Measurements from ENCODE around the gene RPL13A. TPM values are rescaled to one million over a fixed set of nuclear protein-coding genes. Genes with fewer than 3 reads are reported as not detected.

Gene RPL13A
- polyA plus RNA-seq, 1 of the 3 experiments (the other 2 are of a cell fraction), result 2,748 TPM

DNA sequence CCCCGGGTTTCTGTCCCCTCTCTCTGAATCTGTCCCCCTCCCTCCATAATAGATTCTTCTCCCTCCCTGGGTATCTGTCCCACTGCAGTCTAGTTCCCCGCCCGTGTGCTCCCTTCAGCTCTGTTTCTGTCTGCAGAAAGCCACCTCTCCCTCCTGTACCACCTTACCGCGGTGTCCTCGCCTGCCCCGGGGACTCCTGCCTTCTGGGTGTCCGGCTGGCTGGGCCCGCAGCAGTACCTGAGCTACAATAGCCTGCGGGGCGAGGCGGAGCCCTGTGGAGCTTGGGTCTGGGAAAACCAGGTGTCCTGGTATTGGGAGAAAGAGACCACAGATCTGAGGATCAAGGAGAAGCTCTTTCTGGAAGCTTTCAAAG lies 26.3 kb downstream of the RPL13A start:
- DNase-seq, result peak; percentile 42
- CTCF ChIA-PET, result interaction anchor here (0.6 to 2.2 kb wide), 8 partner anchors 10 to 56 kb away, joined by 3 to 11 read pairs (median 4); partner anchors contain the start of gene RCN3
- H3K9ac ChIP-seq, result peak overlapping the region; percentile 78
- no peaks in the 10 kb centered on the region for H3F3A ChIP-seq (replicated peaks; ENCODE audit: insufficient read depth)
- H3K9me2 ChIP-seq, result no peaks in the 10 kb centered on the region
- H3K4me3 ChIP-seq (ENCODE audit: low read depth in 2 of 2, low read length in 1 of 2), result peak overlapping the region; percentile 60 to 78
- no peaks in the 10 kb centered on the region for H3K79me2 ChIP-seq (ENCODE audit: insufficient read depth)
- H3K27ac ChIP-seq (ENCODE audit: low read depth in 2 of 2, low read length in 1 of 2), result no peak overlapping the region
- peak overlapping the region; percentile 99 for H3K4me2 ChIP-seq
- H3K4me1 ChIP-seq (ENCODE audit: control insufficient read depth in 1 of 2, insufficient read depth in 2 of 2, low read depth in 1 of 2, low read length in 1 of 2), result peaks cover 0 to 9% of the 10 kb centered on the region in 2 experiments; a peak in 1 of 4 replicates
- H2AFZ ChIP-seq (ENCODE audit: low read depth), result peak overlapping the region; percentile 92; the same call in 1 of the 2 replicates
- no peaks in the 10 kb centered on the region for H3K9me3 ChIP-seq
- TF ChIP-seq JUND (IDR thresholded peaks at IDR 0.05), result no peak
- TF ChIP-seq EZH2phosphoT487 (IDR thresholded peaks at IDR 0.05; ENCODE audit: borderline replicate concordance, low read depth), result no peak
- TF ChIP-seq, protein P1, sequence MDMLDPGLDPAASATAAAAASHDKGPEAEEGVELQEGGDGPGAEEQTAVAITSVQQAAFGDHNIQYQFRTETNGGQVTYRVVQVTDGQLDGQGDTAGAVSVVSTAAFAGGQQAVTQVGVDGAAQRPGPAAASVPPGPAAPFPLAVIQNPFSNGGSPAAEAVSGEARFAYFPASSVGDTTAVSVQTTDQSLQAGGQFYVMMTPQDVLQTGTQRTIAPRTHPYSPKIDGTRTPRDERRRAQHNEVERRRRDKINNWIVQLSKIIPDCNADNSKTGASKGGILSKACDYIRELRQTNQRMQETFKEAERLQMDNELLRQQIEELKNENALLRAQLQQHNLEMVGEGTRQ (IDR thresholded peaks at IDR 0.05; ENCODE audit: borderline replicate concordance, low read depth, low read length), result no peak
- TF ChIP-seq SMC3 (IDR thresholded peaks at IDR 0.05; ENCODE audit: low read depth, low read length), result no peak
- no peak for TF ChIP-seq FOXJ3 (CRISPR knock-in tag; IDR thresholded peaks at IDR 0.05)
- TF ChIP-seq RCOR1 (IDR thresholded peaks at IDR 0.05; ENCODE audit: low read length), result no peak
- no peak for TF ChIP-seq MEF2A (IDR thresholded peaks at IDR 0.05; ENCODE audit: borderline replicate concordance, low read depth)
- H4K20me1 ChIP-seq (ENCODE audit: insufficient read depth), result no peaks in the 10 kb centered on the region
- no peaks in the 10 kb centered on the region for H3K27me3 ChIP-seq (ENCODE audit: insufficient read depth)
- H3K36me3 ChIP-seq (replicated peaks in 1 of 2; ENCODE audit: control insufficient read depth in 1 of 2, insufficient read depth in 2 of 2, low read length in 1 of 2), result no peaks in the 10 kb centered on the region
- 57% methylated on average over 12 of the region's 12 CpGs for WGBS (ENCODE audit: low lambda C conversion rate)
- POLR2A ChIA-PET, result interaction anchor here (1.5 kb wide), 1 partner anchor 18 kb away, joined by 6 read pairs; the partner anchor contains the start of gene RPS11

DNA sequence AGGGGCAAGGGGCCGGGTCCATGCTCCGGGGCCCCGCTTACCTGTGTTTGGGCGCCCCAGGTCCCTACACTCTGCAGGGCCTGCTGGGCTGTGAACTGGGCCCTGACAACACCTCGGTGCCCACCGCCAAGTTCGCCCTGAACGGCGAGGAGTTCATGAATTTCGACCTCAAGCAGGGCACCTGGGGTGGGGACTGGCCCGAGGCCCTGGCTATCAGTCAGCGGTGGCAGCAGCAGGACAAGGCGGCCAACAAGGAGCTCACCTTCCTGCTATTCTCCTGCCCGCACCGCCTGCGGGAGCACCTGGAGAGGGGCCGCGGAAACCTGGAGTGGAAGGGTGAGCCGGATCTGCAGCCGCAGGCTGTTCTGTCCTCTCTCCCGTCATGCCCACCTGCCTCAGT lies 26.7 kb downstream of the RPL13A start:
- Histone ChIP-seq H3K9me2 (no peaks in the 10 kb centered on the region), H3K9me3 (no peaks in the 10 kb centered on the region), H3F3A (replicated peaks; ENCODE audit: insufficient read depth) (no peaks in the 10 kb centered on the region), H2AFZ (ENCODE audit: low read depth) (no peak overlapping the region), H3K27ac (ENCODE audit: low read depth in 2 of 2, low read length in 1 of 2) (no peak overlapping the region), H3K27me3 (ENCODE audit: insufficient read depth) (no peaks in the 10 kb centered on the region), H3K4me3 (ENCODE audit: low read depth in 2 of 2, low read length in 1 of 2) (peak overlapping the region in 1 of 2 experiments; percentile 78; a peak in 1 of 4 replicates), H3K79me2 (ENCODE audit: insufficient read depth) (no peaks in the 10 kb centered on the region), H3K4me2 (peak overlapping the region; percentile 99), H3K9ac (no peak overlapping the region), H3K36me3 (replicated peaks in 1 of 2; ENCODE audit: control insufficient read depth in 1 of 2, insufficient read depth in 2 of 2, low read length in 1 of 2) (no peaks in the 10 kb centered on the region), H4K20me1 (ENCODE audit: insufficient read depth) (no peaks in the 10 kb centered on the region), H3K4me1 (ENCODE audit: control insufficient read depth in 1 of 2, insufficient read depth in 2 of 2, low read depth in 1 of 2, low read length in 1 of 2) (peaks cover 0 to 9% of the 10 kb centered on the region in 2 experiments; a peak in 1 of 4 replicates)
- no peak for TF ChIP-seq FOXM1 (IDR thresholded peaks at IDR 0.05; ENCODE audit: low read depth)
- no peak for TF ChIP-seq FOSL2 (IDR thresholded peaks at IDR 0.05; ENCODE audit: borderline replicate concordance, low read depth)
- no peak for TF ChIP-seq POLR2AphosphoS5 (IDR thresholded peaks at IDR 0.05; ENCODE audit: low read depth, low read length)
- no peak for TF ChIP-seq ELF1 (IDR thresholded peaks at IDR 0.05)
- TF ChIP-seq MXI1 (IDR thresholded peaks at IDR 0.05; ENCODE audit: low read depth, low read length), result no peak
- no peak for TF ChIP-seq NRF1 (IDR thresholded peaks at IDR 0.05; ENCODE audit: low read depth, low read length)
- no peak for TF ChIP-seq FOXJ3 (CRISPR knock-in tag; IDR thresholded peaks at IDR 0.05)
- no peak for TF ChIP-seq TAF1 (IDR thresholded peaks at IDR 0.05; ENCODE audit: borderline replicate concordance, low read depth, low read length)
- TF ChIP-seq SMC3 (IDR thresholded peaks at IDR 0.05; ENCODE audit: low read depth, low read length), result no peak
- no peak for TF ChIP-seq NFIC (IDR thresholded peaks at IDR 0.05; ENCODE audit: borderline replicate concordance)
- ChIA-PET CTCF (interaction anchor here (0.6 to 2.2 kb wide), 8 partner anchors 11 to 56 kb away, joined by 3 to 11 read pairs (median 4); partner anchors contain the start of gene RCN3), POLR2A (interaction anchor here (1.5 kb wide), 1 partner anchor 18 kb away, joined by 6 read pairs; the partner anchor contains the start of gene RPS11)
- 97% methylated on average over 5 of the region's 21 CpGs for WGBS (ENCODE audit: low lambda C conversion rate)
- DNase-seq, result no peak

All from SK-N-SH (cell line).